Panc1 (cell line): ENCODE measurements around the gene TALDO1. TPM values are rescaled to one million over a fixed set of nuclear protein-coding genes. Genes with fewer than 3 reads are reported as not detected.

Source experiments
- ATAC-seq: fragments of 200-7000 bp; cut with Tn5 transposase; 2 replicates; pipeline ENCODE4 v1.9.1; 2020; ENCODE audit warnings: mild to moderate bottlenecking, moderate library complexity
- BruUV-seq: library from RNA; stranded (reverse); fragments of 400-500 nt; replicated peaks from 2 replicates; lab custom pipeline; 2021; lab: Mats Ljungman, UMichigan
- CTCF ChIA-PET: fragments of 300-600 bp; sonication (Branson Sonifier 250); formaldehyde crosslinking; loops from one replicate; lab custom pipeline; 2022; ENCODE audit warnings: antibody characterized with exemption; lab: Charles Lee
- POLR2A ChIA-PET: fragments of 300-600 bp; sonication (Branson Sonifier 250); formaldehyde crosslinking; loops from one replicate; lab custom pipeline; 2022; ENCODE audit warnings: antibody characterized with exemption; lab: Charles Lee
- DNase-seq: peaks from one replicate; pipeline ENCODE4 v3.0.0-alpha.2; 2010; ENCODE audit warnings: low read depth, low spot score
- H3K27ac ChIP-seq: 2 replicates; pipeline ENCODE4 v1.5.1; 2011; ENCODE audit warnings: mild to moderate bottlenecking, low read length, inconsistent platforms
- H3K27me3 ChIP-seq: fragments of 200-500 bp; sonication (Bioruptor generic); 2 replicates; pipeline ENCODE4 v1.6.0; 2014; ENCODE audit warnings: low read length, inconsistent platforms; ENCODE audit not compliant: control insufficient read depth, insufficient read depth
- H3K36me3 ChIP-seq: fragments of 200-500 bp; sonication (Bioruptor generic); 2 replicates; pipeline ENCODE4 v1.5.1; 2014; ENCODE audit warnings: inconsistent platforms, mild to moderate bottlenecking, low read length, moderate library complexity; ENCODE audit not compliant: control insufficient read depth, insufficient read depth
- H3K4me1 ChIP-seq: 2 replicates; pipeline ENCODE4 v1.5.1; 2011; ENCODE audit warnings: inconsistent platforms, mild to moderate bottlenecking, low read length, moderate library complexity; ENCODE audit not compliant: control insufficient read depth, insufficient read depth
- H3K4me3 ChIP-seq, 2 experiments: 2 replicates each; pipeline ENCODE4 v1.5.1; 2011 to 2012; ENCODE audit warnings: low read depth in 2 of 2, low read length in 2 of 2, mild to moderate bottlenecking in 2 of 2, inconsistent platforms in 1 of 2, moderate library complexity in 1 of 2
- H3K9me3 ChIP-seq: fragments of 200-500 bp; sonication (Bioruptor generic); 2 replicates; pipeline ENCODE4 v1.5.1; 2014; ENCODE audit warnings: low read depth, mild to moderate bottlenecking, inconsistent platforms, low read length, moderate library complexity; ENCODE audit not compliant: control insufficient read depth, insufficient read depth
- POLR2AphosphoS5 ChIP-seq: IDR thresholded peaks from 2 replicates; pipeline ENCODE4 v1.6.1; 2012; ENCODE audit warnings: mild to moderate bottlenecking, low read depth, low read length, moderate library complexity
- SIN3A ChIP-seq: IDR thresholded peaks from 2 replicates; pipeline ENCODE4 v1.6.1; 2012; ENCODE audit warnings: low read depth, mild to moderate bottlenecking, low read length, moderate library complexity, borderline replicate concordance; ENCODE audit not compliant: insufficient read depth
- TCF7L2 ChIP-seq: IDR thresholded peaks from 2 replicates; pipeline ENCODE4 v1.6.1; 2011; ENCODE audit warnings: mild to moderate bottlenecking, low read depth, low read length, inconsistent platforms
- in situ Hi-C: cut with HindIII; loops from 2 replicates; pipeline ENCODE4 v1.10.0; 2016; ENCODE audit warnings: low sequenced_read_pairs, low pct_unique_long_range_greater_than_20kb
- intact Hi-C: fragments of 100-400 bp; cut with micrococcal nuclease; formaldehyde crosslinking; loops from one replicate; pipeline ENCODE4 v1.10.0; 2022; ENCODE audit not compliant: unreplicated experiment
- total RNA-seq: library from RNA; stranded (reverse); gene quantifications from one replicate; pipeline ENCODE4 v1.2.1, GENCODE V29; 2021; ENCODE audit not compliant: unreplicated experiment
- TF ChIP-seq, protein P1 (sequence below): fragments of 450-650 bp; IDR thresholded peaks from 2 replicates; pipeline ENCODE4 v1.5.1; 2017; ENCODE audit warnings: mild to moderate bottlenecking
- TF ChIP-seq, protein P2 (sequence below), 2 experiments: IDR thresholded peaks; 2 replicates each; pipeline ENCODE4 v1.6.1; 2011 to 2012; ENCODE audit warnings: low read depth in 2 of 2, control low read depth in 1 of 2, low read length in 1 of 2, mild to moderate bottlenecking in 1 of 2, moderate library complexity in 1 of 2; ENCODE audit not compliant: insufficient read depth in 1 of 2

TALDO1 gene
- total RNA-seq, 1 experiment from 2014 or later, result 257 TPM

DNA sequence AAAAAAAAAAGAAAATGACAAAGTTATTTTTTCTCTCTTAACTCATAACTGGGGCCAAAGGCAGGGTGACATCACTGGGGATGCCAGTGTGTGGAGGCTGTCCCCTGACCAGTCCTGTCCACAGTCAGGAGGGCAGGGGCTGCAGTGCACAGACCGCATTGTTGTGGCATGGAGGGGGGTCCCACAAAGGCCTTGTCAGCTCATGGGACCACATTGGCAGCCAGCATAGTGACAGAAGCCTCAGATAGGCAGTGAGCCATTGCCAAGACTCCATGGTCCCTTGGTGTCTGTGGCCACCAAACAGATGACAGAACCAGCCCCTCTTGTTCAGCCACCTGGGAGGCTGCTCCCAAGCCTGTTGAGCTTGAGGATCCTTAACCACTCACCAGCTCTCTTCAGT lies 47.5 kb upstream of the TALDO1 start:
- Histone ChIP-seq H3K36me3 (no peaks in the 10 kb centered on the region), H3K4me1 (peaks cover 53% of the 10 kb centered on the region), H3K4me3 (no peak overlapping the region), H3K27ac (no peak overlapping the region), H3K27me3 (no peaks in the 10 kb centered on the region), H3K9me3 (no peaks in the 10 kb centered on the region)
- DNase-seq (no peak), ATAC-seq (no peak)
- POLR2A ChIA-PET, result interaction anchor here (0.7 kb wide), 1 partner anchor 84 kb away, joined by 6 read pairs; no protein-coding TSS in a partner anchor
- in situ Hi-C loops, result no loop called here
- CTCF ChIA-PET, result no interaction called here
- TF ChIP-seq, protein P1, sequence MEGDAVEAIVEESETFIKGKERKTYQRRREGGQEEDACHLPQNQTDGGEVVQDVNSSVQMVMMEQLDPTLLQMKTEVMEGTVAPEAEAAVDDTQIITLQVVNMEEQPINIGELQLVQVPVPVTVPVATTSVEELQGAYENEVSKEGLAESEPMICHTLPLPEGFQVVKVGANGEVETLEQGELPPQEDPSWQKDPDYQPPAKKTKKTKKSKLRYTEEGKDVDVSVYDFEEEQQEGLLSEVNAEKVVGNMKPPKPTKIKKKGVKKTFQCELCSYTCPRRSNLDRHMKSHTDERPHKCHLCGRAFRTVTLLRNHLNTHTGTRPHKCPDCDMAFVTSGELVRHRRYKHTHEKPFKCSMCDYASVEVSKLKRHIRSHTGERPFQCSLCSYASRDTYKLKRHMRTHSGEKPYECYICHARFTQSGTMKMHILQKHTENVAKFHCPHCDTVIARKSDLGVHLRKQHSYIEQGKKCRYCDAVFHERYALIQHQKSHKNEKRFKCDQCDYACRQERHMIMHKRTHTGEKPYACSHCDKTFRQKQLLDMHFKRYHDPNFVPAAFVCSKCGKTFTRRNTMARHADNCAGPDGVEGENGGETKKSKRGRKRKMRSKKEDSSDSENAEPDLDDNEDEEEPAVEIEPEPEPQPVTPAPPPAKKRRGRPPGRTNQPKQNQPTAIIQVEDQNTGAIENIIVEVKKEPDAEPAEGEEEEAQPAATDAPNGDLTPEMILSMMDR, result no peak
- TF ChIP-seq POLR2AphosphoS5, result peak; percentile 55
- BruUV-seq, result no TSS peak
- intact Hi-C loops, result no loop called here

DNA sequence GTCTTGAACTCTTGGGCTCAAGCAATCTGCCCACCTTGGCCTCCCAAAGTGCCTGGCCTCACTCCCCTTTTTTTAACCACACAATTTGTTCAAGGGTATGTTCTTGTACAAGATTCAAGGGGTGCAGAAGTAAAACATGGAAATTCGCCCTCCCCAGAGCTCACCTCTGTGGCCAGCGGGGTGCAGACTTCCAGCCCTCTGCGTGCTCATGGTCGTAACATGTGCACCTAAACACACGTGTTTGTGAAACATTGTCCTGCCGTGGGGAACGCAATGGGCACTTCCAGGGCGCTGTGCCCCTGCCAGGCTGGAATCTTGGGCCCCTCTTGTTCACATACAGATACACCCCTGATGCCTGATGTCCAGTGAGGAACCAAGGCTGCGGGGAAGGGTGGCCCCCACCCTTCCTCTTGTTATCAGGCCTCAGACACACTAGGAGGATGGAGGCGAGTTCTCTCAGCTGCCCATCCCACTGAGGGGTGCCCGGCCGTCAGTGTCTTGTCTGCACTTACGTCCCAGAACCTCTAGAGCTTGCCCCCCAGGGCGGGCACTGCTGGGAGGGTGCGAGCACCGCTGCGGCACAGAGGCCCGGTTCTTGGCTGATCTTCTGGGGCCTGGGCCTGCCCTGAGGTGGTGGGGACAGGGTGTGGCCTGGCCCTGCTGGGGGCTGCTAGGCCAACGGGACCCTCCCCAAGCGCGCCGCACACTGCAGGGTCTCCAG lies 45.4 kb upstream of the TALDO1 start:
- intact Hi-C loops (no loop called here), in situ Hi-C loops (no loop called here)
- Histone ChIP-seq H3K9me3 (no peaks in the 10 kb centered on the region), H3K36me3 (no peaks in the 10 kb centered on the region; the same call in 1 of the 2 replicates), H3K4me1 (peaks cover 59% of the 10 kb centered on the region), H3K27me3 (no peaks in the 10 kb centered on the region), H3K27ac (peak overlapping the region; percentile 79), H3K4me3 (no peak overlapping the region)
- CTCF ChIA-PET, result no interaction called here
- DNase-seq, result no peak
- POLR2A ChIA-PET, result no interaction called here
- BruUV-seq, result no TSS peak
- ATAC-seq, result no peak
- TF ChIP-seq TCF7L2, result no peak
- TF ChIP-seq SIN3A, result no peak
- TF ChIP-seq POLR2AphosphoS5, result no peak
- TF ChIP-seq, protein P2, sequence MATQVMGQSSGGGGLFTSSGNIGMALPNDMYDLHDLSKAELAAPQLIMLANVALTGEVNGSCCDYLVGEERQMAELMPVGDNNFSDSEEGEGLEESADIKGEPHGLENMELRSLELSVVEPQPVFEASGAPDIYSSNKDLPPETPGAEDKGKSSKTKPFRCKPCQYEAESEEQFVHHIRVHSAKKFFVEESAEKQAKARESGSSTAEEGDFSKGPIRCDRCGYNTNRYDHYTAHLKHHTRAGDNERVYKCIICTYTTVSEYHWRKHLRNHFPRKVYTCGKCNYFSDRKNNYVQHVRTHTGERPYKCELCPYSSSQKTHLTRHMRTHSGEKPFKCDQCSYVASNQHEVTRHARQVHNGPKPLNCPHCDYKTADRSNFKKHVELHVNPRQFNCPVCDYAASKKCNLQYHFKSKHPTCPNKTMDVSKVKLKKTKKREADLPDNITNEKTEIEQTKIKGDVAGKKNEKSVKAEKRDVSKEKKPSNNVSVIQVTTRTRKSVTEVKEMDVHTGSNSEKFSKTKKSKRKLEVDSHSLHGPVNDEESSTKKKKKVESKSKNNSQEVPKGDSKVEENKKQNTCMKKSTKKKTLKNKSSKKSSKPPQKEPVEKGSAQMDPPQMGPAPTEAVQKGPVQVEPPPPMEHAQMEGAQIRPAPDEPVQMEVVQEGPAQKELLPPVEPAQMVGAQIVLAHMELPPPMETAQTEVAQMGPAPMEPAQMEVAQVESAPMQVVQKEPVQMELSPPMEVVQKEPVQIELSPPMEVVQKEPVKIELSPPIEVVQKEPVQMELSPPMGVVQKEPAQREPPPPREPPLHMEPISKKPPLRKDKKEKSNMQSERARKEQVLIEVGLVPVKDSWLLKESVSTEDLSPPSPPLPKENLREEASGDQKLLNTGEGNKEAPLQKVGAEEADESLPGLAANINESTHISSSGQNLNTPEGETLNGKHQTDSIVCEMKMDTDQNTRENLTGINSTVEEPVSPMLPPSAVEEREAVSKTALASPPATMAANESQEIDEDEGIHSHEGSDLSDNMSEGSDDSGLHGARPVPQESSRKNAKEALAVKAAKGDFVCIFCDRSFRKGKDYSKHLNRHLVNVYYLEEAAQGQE (IDR thresholded peaks at IDR 0.05; ENCODE audit: insufficient read depth in 1 of 2, low read depth in 2 of 2, low read length in 1 of 2), result no peak
- TF ChIP-seq, protein P1, result no peak
